K562 (cell line): ENCODE results near the gene UBE2V1. TPM values are rescaled to one million over a fixed set of nuclear protein-coding genes. Genes with fewer than 3 reads are reported as not detected.
A peak's percentile ranks its signal among the peaks of the same experiment; 100 is the strongest.
"Not testable (repeated sequence)": the region's sequence is repeated elsewhere in the genome, so short reads cannot be mapped to it uniquely, and the experiment has no call there.

Experiments used
- ATAC-seq: fragments of 200-7000 bp; cut with Tn5 transposase; 3 replicates; pipeline ENCODE4 v1.9.1; 2020; ENCODE audit warnings: moderate library complexity
- BruUV-seq: library from RNA; stranded (reverse); fragments of 400-500 nt; replicated peaks from 2 replicates; lab custom pipeline; 2021; lab: Mats Ljungman, UMichigan
- CTCF ChIA-PET: fragments of 300-600 bp; formaldehyde crosslinking; extraction: SDS; loops from one replicate; lab custom pipeline; 2021; ENCODE audit warnings: low intra/inter-chr PET ratio; lab: Yijun Ruan, JAX
- POLR2A ChIA-PET: fragments of 300-600, 350-650 bp; sonication (Branson Sonifier 250); formaldehyde crosslinking; extraction: SDS; loops from one replicate; lab custom pipeline; 2021; ENCODE audit warnings: antibody characterized with exemption, inconsistent platforms; lab: Yijun Ruan, JAX
- DNase-seq, 4 experiments: peaks; one replicate each; pipeline versions ENCODE4 v3.0.0 to v3.0.0-alpha.2; 2011 to 2018; ENCODE audit warnings: low spot score in 3 of 4, mixed read lengths in 3 of 4; ENCODE audit errors: extremely low read depth in 1 of 4
- FAIRE-seq: peaks from 2 replicates; lab custom pipeline; 2011; peaks lifted over from hg19 to GRCh38; lab: Jason Lieb, UNC
- H2AFZ ChIP-seq: 2 replicates; pipeline ENCODE4 v1.6.0; 2011; ENCODE audit warnings: low read depth, low read length, control low read depth, inconsistent platforms
- H3K27ac ChIP-seq: fragments of 200-600 bp; 3 replicates; pipeline ENCODE4 v1.8.0; 2011; ENCODE audit warnings: low read depth, mild to moderate bottlenecking, control low read depth, inconsistent platforms, low read length, moderate library complexity, mixed read lengths; ENCODE audit errors: extremely low read depth
- H3K27me3 ChIP-seq, 2 experiments: fragments of 300-600 bp in 1 of 2; 2 replicates in 1 of 2; 3 replicates in 1 of 2; pipeline versions ENCODE4 v1.6.0 to v1.8.0; 2011; ENCODE audit warnings: inconsistent platforms in 2 of 2, low read length in 2 of 2, mild to moderate bottlenecking in 1 of 2, mixed read lengths in 1 of 2, moderate library complexity in 1 of 2; ENCODE audit not compliant: control insufficient read depth in 2 of 2, insufficient read depth in 2 of 2
- H3K36me3 ChIP-seq: fragments of 300-600 bp; 3 replicates; pipeline ENCODE4 v1.8.0; 2011; ENCODE audit warnings: mild to moderate bottlenecking, low read length, inconsistent platforms; ENCODE audit not compliant: control insufficient read depth, insufficient read depth
- H3K4me1 ChIP-seq, 2 experiments: fragments of 200-600 bp in 1 of 2; replicated peaks in 1 of 2; 2 replicates in 1 of 2; 3 replicates in 1 of 2; pipeline versions ENCODE4 v1.5.1 to v1.8.0; 2011; ENCODE audit warnings: inconsistent platforms in 2 of 2, low read length in 2 of 2, mild to moderate bottlenecking in 1 of 2, mixed read lengths in 1 of 2, moderate library complexity in 1 of 2; ENCODE audit not compliant: control insufficient read depth in 2 of 2, insufficient read depth in 2 of 2
- H3K4me2 ChIP-seq: 2 replicates; pipeline ENCODE4 v1.6.1; 2011; ENCODE audit warnings: low read length, control low read depth, inconsistent platforms, mixed read lengths; ENCODE audit not compliant: insufficient read depth
- H3K4me3 ChIP-seq: fragments of 200-600 bp; sonication (generic), shearing (Covaris generic); 2 replicates; pipeline ENCODE4 v1.5.1; 2016; ENCODE audit warnings: control low read depth, inconsistent platforms
- H3K79me2 ChIP-seq: fragments of 200-600 bp; 3 replicates; pipeline ENCODE4 v1.8.0; 2011; ENCODE audit warnings: low read length, inconsistent platforms; ENCODE audit not compliant: control insufficient read depth, insufficient read depth
- H3K9ac ChIP-seq, 2 experiments: 2 replicates each; pipeline versions ENCODE4 v1.6.0 to v1.6.1; 2011; ENCODE audit warnings: low read depth in 2 of 2, low read length in 2 of 2, control low read depth in 1 of 2, inconsistent platforms in 1 of 2, mild to moderate bottlenecking in 1 of 2, mixed read lengths in 1 of 2; ENCODE audit not compliant: insufficient read depth in 1 of 2
- H3K9me1 ChIP-seq: one replicate; pipeline ENCODE4 v1.6.0; 2011; ENCODE audit warnings: inconsistent platforms, mild to moderate bottlenecking, low read length, moderate library complexity; ENCODE audit not compliant: control insufficient read depth, insufficient read depth
- H3K9me3 ChIP-seq: replicated peaks from 2 replicates; pipeline ENCODE4 v1.5.1; 2011; ENCODE audit warnings: low read depth, low read length, inconsistent platforms; ENCODE audit not compliant: control insufficient read depth, insufficient read depth
- H4K20me1 ChIP-seq: replicated peaks from 2 replicates; pipeline ENCODE4 v1.6.1; 2011; ENCODE audit warnings: low read length, inconsistent platforms, mixed read lengths; ENCODE audit not compliant: control insufficient read depth, insufficient read depth
- CBFA2T2 ChIP-seq: fragments of 450-650 bp; conservative IDR thresholded peaks from 2 replicates; pipeline ENCODE4 v1.6.1; 2017; ENCODE audit warnings: mild to moderate bottlenecking
- CBFA2T3 ChIP-seq: fragments of 450-650 bp; IDR thresholded peaks from 2 replicates; pipeline ENCODE4 v1.6.1; 2017
- DPF2 ChIP-seq: fragments of 450-650 bp; IDR thresholded peaks from 2 replicates; pipeline ENCODE4 v1.6.1; 2016
- FOSL1 ChIP-seq: fragments of 200-800 bp; sonication (Bioruptor generic); conservative IDR thresholded peaks from 2 replicates; pipeline ENCODE4 v1.6.1; 2016; ENCODE audit warnings: missing genetic modification characterization, missing compliant biosample characterization
- JUN ChIP-seq, 2 experiments: sonication (generic) in 1 of 2; formaldehyde crosslinking in 1 of 2; IDR thresholded peaks; 2 replicates each; pipeline versions ENCODE4 v1.6.1 to v1.8.0; 2012 to 2022; ENCODE audit warnings: borderline replicate concordance in 2 of 2, mild to moderate bottlenecking in 2 of 2, improper control_type of control experiment in 1 of 2, low read depth in 1 of 2, low read length in 1 of 2, missing genetic modification reagents in 1 of 2
- JUND ChIP-seq, 2 experiments: IDR thresholded peaks; 2 replicates in 1 of 2; 3 replicates in 1 of 2; pipeline ENCODE4 v1.6.1; 2011; ENCODE audit warnings: borderline replicate concordance in 2 of 2, low read depth in 2 of 2, low read length in 2 of 2, improper control_type of control experiment in 1 of 2, missing biosample characterization in 1 of 2, missing genetic modification characterization in 1 of 2, missing genetic modification reagents in 1 of 2
- KDM1A ChIP-seq, 2 experiments: fragments of 450-650 bp; IDR thresholded peaks; 2 replicates each; pipeline ENCODE4 v1.6.1; 2016; ENCODE audit warnings: mild to moderate bottlenecking in 2 of 2
- SMARCA4 ChIP-seq: fragments of 450-650 bp; IDR thresholded peaks from 2 replicates; pipeline ENCODE4 v1.6.1; 2016
- SMARCE1 ChIP-seq: fragments of 450-650 bp; IDR thresholded peaks from 2 replicates; pipeline ENCODE4 v1.7.1; 2016; ENCODE audit warnings: mild to moderate bottlenecking
- TCF3 ChIP-seq: sonication (generic); formaldehyde crosslinking; IDR thresholded peaks from 2 replicates; pipeline ENCODE4 v1.4.0; 2020; ENCODE audit warnings: mild to moderate bottlenecking, missing genetic modification reagents
- TEAD4 ChIP-seq, 2 experiments: sonication (generic) in 1 of 2; formaldehyde crosslinking in 1 of 2; IDR thresholded peaks; 2 replicates each; pipeline versions ENCODE4 v1.6.1 to v1.8.0; 2012 to 2022; ENCODE audit warnings: borderline replicate concordance in 1 of 2, inconsistent platforms in 1 of 2, low read length in 1 of 2, mild to moderate bottlenecking in 1 of 2, missing genetic modification reagents in 1 of 2
- WGBS: fragments of 100-300 bp; shearing (Covaris generic); methylation state at CpG from one replicate; pipeline ENCODE4 v1.1.6; 2016; ENCODE audit warnings: low coverage, mixed read lengths; ENCODE audit not compliant: insufficient coverage; ENCODE audit errors: missing lambda C conversion rate; 5-methylcytosine and 5-hydroxymethylcytosine counted together
- in situ Hi-C: fragments of 300-500 bp; cut with MboI; formaldehyde crosslinking; loops from 4 replicates; pipeline ENCODE4 v1.15.0; 2018; ENCODE audit warnings: inconsistent platforms, mixed read lengths
- intact Hi-C: fragments of 100-400 bp; cut with micrococcal nuclease; formaldehyde crosslinking; loops from 2 replicates; pipeline ENCODE4 v1.14.2; 2022
- polyA plus RNA-seq, 8 experiments: library from polyadenylated mRNA; depleted of rRNA in 4 of 8; stranded (reverse) in 5 of 8; unstranded in 3 of 8; fragments of >200 nt; fragmentation: Nextera tagmentation in 2 of 8; fragmentation: Illumina TruSeq in 1 of 8; extraction: Ambion mirVana in 2 of 8; extraction: Trizol in 1 of 8; gene quantifications; 2 replicates each; pipeline versions ENCODE4 v1.2.1 to v1.2.3, GENCODE V29; 2011 to 2014; ENCODE audit warnings: inconsistent platforms in 1 of 8, missing spikeins in 1 of 8
- total RNA-seq, 7 experiments: library from RNA; depleted of rRNA in 6 of 7; stranded (reverse); fragments of >200 nt in 6 of 7; fragmentation: Illumina TruSeq in 2 of 7; extraction: Trizol in 2 of 7; gene quantifications; 2 replicates each; pipeline versions ENCODE4 v1.2.1 to v1.2.3, GENCODE V29; 2011 to 2021; ENCODE audit warnings: low replicate concordance in 1 of 7
- TF ChIP-seq, protein P1 (sequence below), 2 experiments: fragments of 450-650 bp in 1 of 2; sonication (generic) in 1 of 2; formaldehyde crosslinking in 1 of 2; IDR thresholded peaks in 1 of 2; conservative IDR thresholded peaks in 1 of 2; 2 replicates each; pipeline versions ENCODE4 v1.6.1 to v1.8.1; 2016 to 2023; ENCODE audit warnings: mild to moderate bottlenecking in 2 of 2, moderate library complexity in 2 of 2, inconsistent platforms in 1 of 2, missing genetic modification reagents in 1 of 2

The UBE2V1 gene
- total and polyA plus RNA-seq, 9 of the 15 experiments (the other 6 are each of a cell fraction or from before 2014, with no cell fraction given), result 93.0 to 357 (median 119) TPM

DNA sequence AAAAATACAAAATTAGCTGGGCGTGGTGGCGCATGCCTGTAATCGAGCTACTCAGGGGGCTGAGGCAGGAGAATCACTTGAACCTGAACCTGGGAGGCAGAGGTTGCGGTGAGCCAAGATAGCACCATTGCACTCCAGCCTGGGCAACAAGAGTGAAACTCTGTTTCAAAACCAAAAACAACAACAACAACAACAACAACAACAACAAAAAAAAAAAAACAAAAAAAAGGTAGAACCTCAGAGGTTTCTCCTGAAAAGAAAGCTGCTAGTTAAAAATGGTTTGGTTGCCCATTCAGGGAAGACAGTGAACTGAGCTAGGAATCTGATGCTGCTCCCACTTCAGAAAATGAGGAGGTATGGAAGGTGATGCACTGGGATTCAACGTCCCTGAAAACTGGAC lies 6.3 kb downstream of the UBE2V1 start:
- ATAC-seq, intact Hi-C loops, CTCF ChIA-PET, in situ Hi-C loops, DNase-seq, BruUV-seq, H3K27me3 ChIP-seq, H3K27ac ChIP-seq, FAIRE-seq, H3K9ac ChIP-seq, H3K4me3 ChIP-seq, H2AFZ ChIP-seq, H3K4me2 ChIP-seq, H3K9me3 ChIP-seq: not testable (repeated sequence)
- POLR2A ChIA-PET, result interaction anchor here (0.7 to 1.8 kb wide), 6 partner anchors 8 to 136 kb away, joined by 3 to 8 read pairs (median 5); partner anchors contain the start of gene SNAI1
- WGBS, result 61% methylated on average over 4 of the region's 5 CpGs
- Histone ChIP-seq H3K36me3 (peaks cover 56% of the 10 kb centered on the region), H4K20me1 (peaks cover 56% of the 10 kb centered on the region), H3K4me1 (peaks cover 25 to 64% of the 10 kb centered on the region in 2 experiments), H3K9me1 (peaks cover 18% of the 10 kb centered on the region), H3K79me2 (peaks cover 98% of the 10 kb centered on the region)

DNA sequence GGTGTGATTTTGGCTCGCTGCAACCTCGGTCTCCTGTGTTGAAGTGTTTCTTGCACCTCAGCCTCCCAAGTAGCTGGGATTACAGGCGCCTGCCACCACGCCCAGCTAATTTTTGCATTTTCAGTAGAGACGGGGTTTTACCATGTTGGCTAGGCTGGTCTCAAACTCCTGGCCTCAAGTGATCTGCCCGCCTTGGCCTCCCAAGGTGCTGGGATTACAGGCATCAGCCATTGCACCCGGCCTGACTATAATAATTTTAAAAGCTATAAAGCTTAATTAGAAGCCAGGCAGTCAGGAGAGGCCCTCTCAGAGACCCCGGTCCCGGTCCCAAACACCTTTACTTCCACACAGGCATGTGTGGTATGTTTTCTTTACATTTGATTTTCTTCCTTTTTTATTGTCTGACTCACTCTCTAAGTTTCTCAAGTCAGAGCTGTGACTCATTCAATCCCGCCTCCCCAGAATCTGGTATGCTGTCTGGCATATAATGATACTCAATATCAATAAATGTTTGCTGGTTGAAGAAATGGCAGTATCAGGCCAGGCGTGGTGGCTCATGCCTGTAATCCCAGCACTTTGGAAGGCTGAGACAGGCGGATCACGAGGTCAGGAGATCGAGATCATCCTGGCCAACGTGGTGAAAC lies 9.4 kb downstream of the UBE2V1 start:
- H4K20me1 ChIP-seq, result peaks cover 38% of the 10 kb centered on the region
- H3K9ac ChIP-seq; in situ Hi-C loops; H3K4me3 ChIP-seq; CTCF ChIA-PET; BruUV-seq; H3K9me3 ChIP-seq; H2AFZ ChIP-seq; ATAC-seq; H3K27me3 ChIP-seq; FAIRE-seq; intact Hi-C loops; H3K4me2 ChIP-seq; TF ChIP-seq JUN, TEAD4 (CRISPR knock-in tag; IDR thresholded peaks at IDR 0.05; ENCODE audit: borderline replicate concordance): not testable (repeated sequence)
- POLR2A ChIA-PET, result interaction anchor here (0.9 to 2.8 kb wide), 3 partner anchors 10 to 115 kb away, joined by 3 to 13 read pairs (median 7); no protein-coding TSS in a partner anchor
- peaks cover 38% of the 10 kb centered on the region for H3K36me3 ChIP-seq
- peak overlapping the region; percentile 32; the same call in 1 of the 3 replicates for H3K27ac ChIP-seq
- peak in 1 of 4 experiments; percentile 47 for DNase-seq
- peaks cover 11% of the 10 kb centered on the region for H3K9me1 ChIP-seq
- WGBS, result 70% methylated on average over 15 of the region's 15 CpGs
- H3K79me2 ChIP-seq, result peaks cover 99% of the 10 kb centered on the region
- peaks cover 28 to 53% of the 10 kb centered on the region in 2 experiments for H3K4me1 ChIP-seq
- TF ChIP-seq JUN (IDR thresholded peaks at IDR 0.05; ENCODE audit: borderline replicate concordance, low read depth, low read length), result peak; percentile 62; the same call in 1 of the 2 replicates
- TF ChIP-seq, protein P1, sequence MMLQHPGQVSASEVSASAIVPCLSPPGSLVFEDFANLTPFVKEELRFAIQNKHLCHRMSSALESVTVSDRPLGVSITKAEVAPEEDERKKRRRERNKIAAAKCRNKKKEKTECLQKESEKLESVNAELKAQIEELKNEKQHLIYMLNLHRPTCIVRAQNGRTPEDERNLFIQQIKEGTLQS (IDR thresholded peaks at IDR 0.05), result peak; percentile 83
- TF ChIP-seq, protein P1 (CRISPR knock-in tag; conservative IDR thresholded peaks at IDR 0.05), result not testable (repeated sequence)
- TF ChIP-seq SMARCE1, result 0 out of 2 replicates have a peak, but pooled peaks have one; percentile 47
- TF ChIP-seq JUND (IDR thresholded peaks at IDR 0.05; ENCODE audit: borderline replicate concordance, low read depth, low read length), result peak; percentile 82
- TF ChIP-seq JUND (tag; IDR thresholded peaks at IDR 0.05; ENCODE audit: borderline replicate concordance, low read depth, low read length), result peak; percentile 29; the same call in 1 of the 3 replicates
- TF ChIP-seq CBFA2T2, result peak; percentile 63
- TF ChIP-seq DPF2, result peak; percentile 72
- peak; percentile 83 for TF ChIP-seq FOSL1 (tag)
- peak; percentile 62; the same call in 1 of the 2 replicates for TF ChIP-seq SMARCA4
- 0 out of 2 replicates have a peak, but pooled peaks have one; percentile 32 for TF ChIP-seq TEAD4 (IDR thresholded peaks at IDR 0.05; ENCODE audit: low read length)
- TF ChIP-seq KDM1A (IDR thresholded peaks at IDR 0.05), result peak; percentile 67; a peak in 3 of 4 replicates
- TF ChIP-seq CBFA2T3, result peak; percentile 77
- peak; percentile 19; the same call in 1 of the 2 replicates for TF ChIP-seq TCF3 (CRISPR knock-in tag)
